Activated T-cell treated with anti-CD3 and anti-CD28 coated beads, Interleukin-2, amount 50 U/mL, for 72 hours (primary cell): Measurements from ENCODE around the gene TIMM17B. TPM values are rescaled to one million over a fixed set of nuclear protein-coding genes. Genes with fewer than 3 reads are reported as not detected.
"Not testable (repeated sequence)": the region's sequence is repeated elsewhere in the genome, so short reads cannot be mapped to it uniquely, and the experiment has no call there.

Experiments
- ATAC-seq, 2 donors: fragments of 150-1000 bp; cut with Tn5 transposase; replicated peaks in 1 of 2; 2 replicates each; pipeline ENCODE4 v1.10.0; 2021; ENCODE audit warnings: moderate library complexity in 2 of 2, mild to moderate bottlenecking in 1 of 2
- DNase-seq, 2 donors: peaks; one replicate each; pipeline ENCODE4 v3.0.0; 2021 to 2022; ENCODE audit warnings: mixed read lengths in 1 of 2
- H3K27ac Mint-ChIP-seq: one replicate; pipeline ENCODE4 v1.8.0; 2022; ENCODE audit warnings: mild to moderate bottlenecking, moderate library complexity, mixed read lengths
- H3K27me3 Mint-ChIP-seq: one replicate; pipeline ENCODE4 v1.8.0; 2022; ENCODE audit warnings: low read depth, mixed read lengths
- H3K36me3 Mint-ChIP-seq, 2 donors: one replicate each; pipeline ENCODE4 v1.8.0; 2022; ENCODE audit warnings: mixed read lengths in 2 of 2, mild to moderate bottlenecking in 1 of 2; ENCODE audit not compliant: insufficient read depth in 2 of 2
- H3K4me1 Mint-ChIP-seq: one replicate; pipeline ENCODE4 v1.8.0; 2022; ENCODE audit warnings: low read depth, mixed read lengths
- H3K4me3 Mint-ChIP-seq, 2 donors: one replicate each; pipeline ENCODE4 v1.8.0; 2022; ENCODE audit warnings: mild to moderate bottlenecking in 2 of 2, mixed read lengths in 2 of 2, moderate library complexity in 2 of 2
- H3K9me3 Mint-ChIP-seq, 2 donors: one replicate each; pipeline ENCODE4 v1.8.0; 2022; ENCODE audit warnings: mixed read lengths in 2 of 2
- total RNA-seq, 2 donors: library from RNA; stranded (reverse); gene quantifications; one replicate each; pipeline ENCODE4 v1.2.3, GENCODE V29; 2022

The TIMM17B gene
- total RNA-seq, 2 donors from 2014 or later: 73.6 to 90.1 TPM

- Mint-ChIP-seq H3K4me1 (peaks cover 4% of the 10 kb centered on the region), H3K4me3 (no peak overlapping the region), H3K27ac (peak overlapping the region; percentile 92), H3K27me3 (peaks cover 5% of the 10 kb centered on the region), H3K36me3 (peaks cover 3 to 10% of the 10 kb centered on the region in 2 donors), H3K9me3 (no peaks in the 10 kb centered on the region)
- no peak for ATAC-seq
- DNase-seq: no peak
These were observed 4.6 kb upstream of the TIMM17B start for GRCh38 chrX:48902135-48902534.

GRCh38 chrX:48901069-48901468 is 3.5 kb upstream of the TIMM17B start:
- Mint-ChIP-seq H3K27ac (no peak overlapping the region), H3K4me3 (no peak overlapping the region), H3K4me1 (peaks cover 13% of the 10 kb centered on the region), H3K9me3 (no peaks in the 10 kb centered on the region), H3K36me3 (peaks cover 3 to 10% of the 10 kb centered on the region in 2 donors), H3K27me3 (peaks cover 5% of the 10 kb centered on the region)
- DNase-seq (no peak), ATAC-seq (no peak)

DNA sequence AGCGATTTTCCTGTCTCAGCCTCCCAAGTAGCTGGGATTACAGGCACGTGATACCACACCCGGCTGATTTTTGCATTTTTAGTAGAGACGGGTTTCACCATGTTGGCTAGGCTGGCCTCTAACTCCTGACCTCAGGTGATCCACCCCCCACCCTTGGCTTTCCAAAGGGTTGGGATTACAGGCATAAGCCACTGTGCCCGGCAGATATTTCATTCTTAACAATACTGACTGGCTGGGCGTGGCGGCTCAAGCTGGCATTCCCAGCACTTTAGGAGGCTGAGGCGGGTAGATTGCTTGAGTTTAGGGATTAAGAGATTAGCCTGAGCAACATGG is 1.5 kb upstream of the TIMM17B start:
- DNase-seq (no peak), ATAC-seq (no peak)
- Mint-ChIP-seq H3K4me1 (peaks cover 22% of the 10 kb centered on the region), H3K27me3 (peaks cover 5% of the 10 kb centered on the region), H3K4me3 (peak overlapping the region in 1 of 2 donors; percentile 82), H3K36me3 (peaks cover 5 to 10% of the 10 kb centered on the region in 2 donors), H3K27ac (no peak overlapping the region), H3K9me3 (no peaks in the 10 kb centered on the region)

- Mint-ChIP-seq H3K4me3 (peak overlapping the region; percentile 81 to 82), H3K27ac (peak overlapping the region; percentile 25), H3K4me1 (peaks cover 28% of the 10 kb centered on the region), H3K9me3 (no peaks in the 10 kb centered on the region), H3K36me3 (peaks cover 5 to 10% of the 10 kb centered on the region in 2 donors), H3K27me3 (peaks cover 12% of the 10 kb centered on the region)
- ATAC-seq (peak; percentile 16 to 30), DNase-seq (peak; percentile 58 to 61)
These were observed 377 bp downstream of the TIMM17B start for GRCh38 chrX:48897157-48897624.

- ATAC-seq: no peak
- Mint-ChIP-seq H3K4me3 (peak overlapping the region; percentile 81 to 82), H3K4me1 (peaks cover 28% of the 10 kb centered on the region), H3K27me3 (peaks cover 8% of the 10 kb centered on the region), H3K27ac (peak overlapping the region; percentile 25), H3K9me3 (no peaks in the 10 kb centered on the region), H3K36me3 (peaks cover 3 to 4% of the 10 kb centered on the region in 2 donors)
- DNase-seq: no peak
These were observed 957 bp downstream of the TIMM17B start for GRCh38 chrX:48896611-48897011.

GRCh38 chrX:48894891-48895290 is 2.7 kb downstream of the TIMM17B start:
- H3K27ac Mint-ChIP-seq: peak overlapping the region; percentile 3
- peaks cover 39% of the 10 kb centered on the region for H3K4me1 Mint-ChIP-seq
- peaks cover 1 to 3% of the 10 kb centered on the region in 2 donors for H3K36me3 Mint-ChIP-seq
- peak overlapping the region; percentile 16 to 30 for H3K4me3 Mint-ChIP-seq
- peaks cover 19% of the 10 kb centered on the region for H3K27me3 Mint-ChIP-seq
- no peaks in the 10 kb centered on the region for H3K9me3 Mint-ChIP-seq
- ATAC-seq (no peak), DNase-seq (no peak)

DNA sequence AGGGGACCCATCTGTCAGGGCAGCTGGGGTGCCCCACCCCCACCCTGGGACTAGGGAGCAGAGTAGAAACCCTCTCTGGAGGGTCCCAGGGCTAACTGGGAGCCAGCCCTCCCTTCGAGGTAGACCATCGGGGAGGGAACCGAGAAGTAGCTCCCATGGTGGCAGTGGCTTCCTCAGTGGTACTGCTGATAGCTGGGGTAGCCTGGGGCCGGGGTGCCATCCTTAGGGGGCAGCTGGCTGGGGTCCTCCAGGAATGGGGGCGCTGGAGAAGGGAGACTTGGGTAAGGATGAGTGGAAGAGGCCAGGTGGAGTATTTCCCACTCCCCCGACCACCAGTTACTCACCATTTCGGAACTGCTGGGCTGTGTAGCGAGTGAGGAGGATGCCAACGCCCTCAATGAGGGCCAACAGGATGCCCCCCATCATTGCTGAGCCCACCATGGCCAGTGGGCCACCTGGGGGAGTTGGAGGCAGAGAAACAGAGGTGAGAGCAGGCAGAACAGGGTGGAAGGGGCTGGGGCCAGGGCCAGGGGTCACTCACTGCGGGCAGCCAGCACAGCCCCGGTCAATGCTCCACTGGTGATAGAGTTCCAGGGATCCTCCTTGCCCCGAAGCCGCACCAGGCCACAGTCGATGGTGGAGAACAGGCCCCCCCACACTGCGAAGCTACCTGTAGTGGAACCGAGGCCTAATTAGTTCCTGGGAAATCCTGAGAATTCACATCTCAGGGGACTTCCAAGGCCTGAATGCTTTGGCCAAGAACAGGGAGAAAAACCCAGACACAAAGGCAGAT is 3.8 kb downstream of the TIMM17B start:
- Mint-ChIP-seq H3K9me3 (no peaks in the 10 kb centered on the region), H3K4me1 (peaks cover 35% of the 10 kb centered on the region), H3K27ac (no peak overlapping the region), H3K27me3 (peaks cover 20% of the 10 kb centered on the region), H3K4me3 (no peak overlapping the region), H3K36me3 (peaks cover 1 to 3% of the 10 kb centered on the region in 2 donors)
- DNase-seq: no peak
- no peak for ATAC-seq

DNA sequence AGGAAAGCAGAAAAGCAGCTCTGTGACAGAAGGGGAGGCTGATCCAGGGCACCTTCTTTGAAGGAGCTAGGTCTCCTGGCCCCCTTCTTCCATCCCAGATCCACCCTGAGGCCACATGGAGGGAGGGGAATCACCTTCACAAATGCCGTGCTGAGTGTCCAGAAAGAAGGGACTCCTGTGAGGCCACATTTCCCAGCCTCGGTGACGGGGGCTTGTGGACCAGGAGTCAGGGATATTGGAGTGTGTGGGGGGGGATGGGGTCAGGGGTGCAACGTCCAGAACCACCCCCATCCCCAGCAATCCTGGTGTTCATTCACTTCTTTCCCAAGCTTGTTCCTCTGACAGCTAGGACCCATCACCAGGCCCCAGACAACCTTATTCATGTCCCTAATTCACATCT is 4.7 kb downstream of the TIMM17B start:
- no peak for ATAC-seq
- H3K9me3 Mint-ChIP-seq: no peaks in the 10 kb centered on the region

GRCh38 chrX:48891402-48892288 is 5.9 kb downstream of the TIMM17B start:
- peak; percentile 90 to 91 for ATAC-seq
- Mint-ChIP-seq H3K4me1 (peaks cover 30% of the 10 kb centered on the region), H3K4me3 (peak overlapping the region; percentile 79 to 90), H3K27ac (no peak overlapping the region), H3K27me3 (peaks cover 24% of the 10 kb centered on the region), H3K36me3 (peaks cover 0 to 2% of the 10 kb centered on the region in 2 donors), H3K9me3 (no peaks in the 10 kb centered on the region)
- DNase-seq: peak; percentile 76 to 83

More for the DNA sequence above, 4.7 kb downstream of the TIMM17B start:
- Mint-ChIP-seq H3K36me3 (peaks cover 1 to 3% of the 10 kb centered on the region in 2 donors), H3K27me3 (peaks cover 20% of the 10 kb centered on the region), H3K4me3 (peak overlapping the region; percentile 45 to 90), H3K4me1 (peaks cover 35% of the 10 kb centered on the region), H3K27ac (peak overlapping the region; percentile 16)
- DNase-seq: no peak

- Mint-ChIP-seq H3K9me3 (no peaks in the 10 kb centered on the region), H3K4me1 (peaks cover 26% of the 10 kb centered on the region), H3K27ac (peak overlapping the region; percentile 73), H3K36me3 (peaks cover 0 to 2% of the 10 kb centered on the region in 2 donors), H3K4me3 (peak overlapping the region; percentile 86 to 90), H3K27me3 (peaks cover 24% of the 10 kb centered on the region)
- ATAC-seq (peak; percentile 58 to 65), DNase-seq (peak; percentile 35 to 42)
These were observed 6.6 kb downstream of the TIMM17B start for GRCh38 chrX:48890934-48891401.

- H3K4me3 Mint-ChIP-seq: peak overlapping the region; percentile 86 to 90
- ATAC-seq: peak in 1 of 2 donors; percentile 16
These were observed 7.2 kb downstream of the TIMM17B start for GRCh38 chrX:48890296-48890925.

DNA sequence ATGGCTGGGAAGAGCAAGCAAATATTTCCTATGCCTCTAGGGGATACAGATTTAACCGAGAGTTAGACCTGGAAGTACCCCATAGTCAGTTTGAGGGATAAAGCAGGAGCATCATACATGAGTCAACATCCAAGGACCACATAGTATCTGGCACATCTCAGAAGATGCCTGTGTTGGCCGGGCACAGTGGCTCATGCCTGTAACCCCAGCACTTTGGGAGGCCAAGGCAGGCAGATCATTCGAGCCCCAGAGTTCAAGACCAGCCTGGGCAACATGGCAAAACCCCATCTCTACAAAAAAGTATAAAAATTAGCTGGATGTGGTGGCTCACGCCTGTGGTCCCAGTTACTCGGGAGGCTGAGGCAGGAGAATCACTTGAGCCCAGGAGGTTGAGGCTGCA is 11.0 kb downstream of the TIMM17B start:
- Mint-ChIP-seq H3K27me3 (peaks cover 16% of the 10 kb centered on the region), H3K4me1 (peaks cover 11% of the 10 kb centered on the region)
- not testable (repeated sequence) for H3K4me3 Mint-ChIP-seq, DNase-seq, H3K27ac Mint-ChIP-seq, ATAC-seq, H3K9me3 Mint-ChIP-seq, H3K36me3 Mint-ChIP-seq

More at GRCh38 chrX:48890296-48890925, 7.2 kb downstream of the TIMM17B start:
- DNase-seq: peak in 1 of 2 donors; percentile 31
- Mint-ChIP-seq H3K27ac (peak overlapping the region; percentile 73), H3K9me3 (no peaks in the 10 kb centered on the region), H3K4me1 (peaks cover 21% of the 10 kb centered on the region), H3K27me3 (peaks cover 24% of the 10 kb centered on the region), H3K36me3 (peaks cover 0 to 2% of the 10 kb centered on the region in 2 donors)
